ENCODE measurements around the gene FAM222B.
"Not testable (repeated sequence)": the region's sequence is repeated elsewhere in the genome, so short reads cannot be mapped to it uniquely, and the experiment has no call there.

FAM222B gene

DNA sequence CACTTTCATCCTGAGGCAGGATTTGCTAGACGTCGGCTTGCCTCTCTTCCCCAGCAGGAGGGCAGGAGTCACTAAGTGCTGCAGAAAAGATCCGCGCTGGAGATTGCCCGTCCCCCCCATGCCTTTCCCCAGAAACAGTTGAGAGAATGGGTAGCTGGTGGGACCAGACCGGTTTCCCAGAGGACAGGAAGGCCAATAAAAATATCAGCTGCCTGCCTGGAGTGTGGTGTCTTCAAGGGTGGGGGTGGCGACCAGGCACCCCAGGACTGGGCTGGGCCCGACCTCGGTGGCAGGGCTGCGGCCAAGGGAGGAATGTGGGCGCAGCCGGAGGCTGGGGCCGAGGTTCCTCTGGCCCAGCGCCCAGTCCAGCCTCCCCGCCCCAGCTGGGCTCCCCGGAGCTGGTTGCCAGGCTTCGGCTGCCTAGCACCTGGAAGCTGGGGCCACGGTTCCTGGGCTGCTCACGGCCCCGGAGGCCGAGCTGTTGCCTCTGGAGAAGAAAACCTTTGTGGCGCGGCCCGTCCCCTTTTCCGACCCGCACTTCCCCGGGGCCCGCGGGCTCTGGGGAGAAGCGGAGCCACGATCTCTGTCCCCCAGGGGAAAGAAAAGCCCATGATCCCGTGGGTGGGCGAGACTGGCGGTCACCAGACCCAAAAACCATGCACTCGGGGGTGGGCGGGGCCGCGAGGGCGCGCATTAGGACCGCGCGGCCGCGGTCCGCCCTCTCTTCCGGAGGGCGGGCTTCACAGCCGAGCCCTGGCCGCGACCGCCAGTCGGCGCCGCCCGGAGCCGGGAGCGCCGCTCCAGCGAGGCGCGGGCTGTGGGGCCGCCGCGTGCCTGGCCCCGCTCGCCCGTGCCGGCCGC is 99.1 kb downstream of the FAM222B start, which contains the start of gene TRAF4:
Gene TRAF4, plus strand, starts transcription at position 769 of the 861 bp plus-strand sequence. CDS start 102 bp downstream, outside the sequence.
- no peak; the same call in 1 of the 2 replicates for TF ChIP-seq JUND (IDR thresholded peaks at IDR 0.05; ENCODE audit: low read depth)
- peak; percentile 88 to 98 for DNase-seq (ENCODE audit: low read depth in 1 of 2, low spot score in 1 of 2)
- in situ Hi-C loops (cut with HindIII; ENCODE audit: low pct_unique_long_range_greater_than_20kb, low sequenced_read_pairs): no loop called here

DNA sequence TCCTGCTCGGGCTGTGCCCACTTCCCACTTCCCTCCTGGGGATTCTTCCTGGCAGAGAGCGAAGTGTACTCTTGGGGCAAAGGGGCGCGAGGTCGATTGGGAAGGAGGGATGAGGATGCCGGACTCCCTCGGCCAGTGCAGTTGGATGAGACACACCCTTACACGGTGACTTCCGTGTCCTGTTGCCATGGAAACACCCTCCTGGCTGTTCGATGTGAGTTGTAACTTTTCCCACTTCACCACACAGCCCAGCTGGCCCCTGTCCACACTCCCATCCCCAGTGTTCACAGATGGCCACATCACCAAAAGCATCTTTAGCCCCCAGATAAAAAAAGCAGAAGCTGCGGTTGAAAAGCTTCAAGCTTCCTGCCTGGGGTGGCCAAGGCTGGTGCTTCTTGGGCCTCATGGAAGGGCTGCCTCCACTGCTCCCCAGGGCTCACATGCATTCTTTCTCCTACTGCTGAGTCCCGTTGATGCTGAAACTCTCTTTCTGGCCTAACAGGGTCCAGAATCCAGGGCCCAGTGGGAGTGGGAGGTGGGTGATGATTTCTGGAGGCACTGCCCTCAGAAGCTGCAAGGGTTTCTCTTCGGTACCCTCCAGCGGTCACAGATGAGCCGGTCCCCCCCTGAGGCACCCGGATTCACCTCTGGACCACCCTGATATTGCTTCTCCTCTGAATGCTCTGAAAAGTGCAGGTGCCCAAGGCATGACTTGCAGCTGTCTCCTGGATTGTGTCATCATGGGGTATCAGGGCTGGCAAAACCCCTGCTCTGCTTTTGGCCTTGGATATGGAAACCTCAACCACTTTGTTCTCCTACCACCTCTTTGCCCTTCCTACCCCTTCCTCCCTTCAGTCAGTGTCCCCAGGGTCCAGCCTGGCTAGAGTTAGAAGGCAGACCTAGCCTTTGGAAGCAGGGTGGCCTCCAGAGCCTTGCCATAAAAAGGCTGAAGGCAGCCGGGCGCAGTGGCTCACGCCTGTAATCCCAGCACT is 100.9 kb downstream of the FAM222B start:
- no peak for TF ChIP-seq JUND (IDR thresholded peaks at IDR 0.05; ENCODE audit: low read depth)
- no peak for DNase-seq (ENCODE audit: low read depth in 1 of 2, low spot score in 1 of 2)
- in situ Hi-C loops (cut with HindIII; ENCODE audit: low pct_unique_long_range_greater_than_20kb, low sequenced_read_pairs): no loop called here

DNA sequence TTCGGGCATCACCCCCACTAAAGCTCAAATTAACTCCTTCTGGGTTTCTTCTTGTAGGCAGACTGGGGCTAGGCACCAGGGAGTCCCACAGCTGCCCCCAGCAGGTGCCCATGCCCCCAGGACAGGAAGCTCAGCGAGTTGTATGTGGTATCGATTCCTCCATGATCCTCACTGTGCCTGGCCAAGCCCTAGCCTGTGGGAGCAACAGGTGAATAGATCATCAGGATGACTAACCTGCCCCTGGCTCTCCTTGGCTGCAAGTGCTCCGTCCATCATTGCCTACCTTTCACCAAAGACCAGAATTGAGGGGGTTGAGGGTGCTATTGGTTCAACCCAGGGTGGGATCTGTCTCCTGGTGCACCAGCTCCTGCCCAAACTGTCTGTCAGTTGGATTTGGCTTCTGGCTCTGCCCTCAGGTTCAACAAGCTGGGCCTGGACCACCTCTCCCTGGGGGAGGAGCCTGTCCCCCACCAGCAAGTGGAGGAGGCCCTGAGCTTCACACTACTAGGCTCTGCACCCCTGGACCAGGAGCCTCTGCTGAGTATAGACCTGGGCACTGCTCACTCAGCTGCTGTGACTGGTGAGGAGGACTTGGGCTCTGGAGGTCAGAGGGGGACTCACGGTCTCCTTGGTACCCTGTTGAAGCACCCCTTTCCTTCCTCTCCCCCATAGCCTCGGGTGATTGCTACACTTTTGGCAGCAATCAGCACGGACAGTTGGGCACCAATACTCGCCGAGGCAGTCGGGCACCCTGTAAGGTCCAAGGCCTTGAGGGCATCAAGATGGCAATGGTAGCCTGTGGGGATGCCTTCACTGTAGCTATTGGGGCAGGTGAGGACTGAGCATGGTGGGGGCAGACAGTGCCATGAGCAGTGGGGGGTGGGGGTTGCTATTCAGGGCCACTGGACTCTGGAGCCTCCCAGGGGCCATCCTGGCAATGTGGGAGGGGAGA is 101.9 kb downstream of the FAM222B start:
- no peak for DNase-seq (ENCODE audit: low read depth in 1 of 2, low spot score in 1 of 2)
- TF ChIP-seq JUND (IDR thresholded peaks at IDR 0.05; ENCODE audit: low read depth): no peak
- in situ Hi-C loops (cut with HindIII; ENCODE audit: low pct_unique_long_range_greater_than_20kb, low sequenced_read_pairs): no loop called here

DNA sequence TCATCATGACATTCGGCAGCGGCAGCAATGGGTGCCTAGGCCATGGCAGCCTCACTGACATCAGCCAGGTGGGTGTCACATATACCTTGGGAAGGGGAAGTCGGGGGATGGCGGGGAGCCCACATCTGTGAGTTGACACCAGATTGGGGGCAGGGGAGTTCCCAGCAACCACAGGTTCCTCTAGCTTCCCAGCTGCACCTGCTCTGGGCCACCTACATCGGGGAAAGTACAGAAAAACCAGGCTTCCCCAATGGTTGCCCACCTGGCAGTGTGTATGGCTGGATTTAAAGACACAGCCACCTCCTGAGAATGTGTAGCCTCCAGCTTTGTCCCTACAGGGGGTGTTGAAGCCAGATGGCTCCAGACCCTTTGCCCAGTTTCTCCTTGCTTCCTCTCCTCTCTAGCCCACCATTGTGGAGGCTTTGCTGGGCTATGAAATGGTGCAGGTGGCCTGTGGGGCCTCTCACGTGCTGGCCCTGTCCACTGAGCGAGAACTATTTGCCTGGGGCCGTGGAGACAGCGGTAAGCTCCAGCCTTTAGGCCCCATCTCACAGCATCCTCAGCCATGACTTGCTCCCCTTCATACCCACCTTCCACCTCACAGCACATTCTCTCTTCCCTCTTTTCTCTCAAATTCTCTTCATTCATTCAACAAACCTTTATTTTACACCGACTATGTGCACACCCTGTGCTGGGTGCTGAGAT is 103.8 kb downstream of the FAM222B start:
- in situ Hi-C loops (cut with HindIII; ENCODE audit: low pct_unique_long_range_greater_than_20kb, low sequenced_read_pairs): no loop called here
- DNase-seq (ENCODE audit: low read depth in 1 of 2, low spot score in 1 of 2): no peak
- no peak for TF ChIP-seq JUND (IDR thresholded peaks at IDR 0.05; ENCODE audit: low read depth)

DNA sequence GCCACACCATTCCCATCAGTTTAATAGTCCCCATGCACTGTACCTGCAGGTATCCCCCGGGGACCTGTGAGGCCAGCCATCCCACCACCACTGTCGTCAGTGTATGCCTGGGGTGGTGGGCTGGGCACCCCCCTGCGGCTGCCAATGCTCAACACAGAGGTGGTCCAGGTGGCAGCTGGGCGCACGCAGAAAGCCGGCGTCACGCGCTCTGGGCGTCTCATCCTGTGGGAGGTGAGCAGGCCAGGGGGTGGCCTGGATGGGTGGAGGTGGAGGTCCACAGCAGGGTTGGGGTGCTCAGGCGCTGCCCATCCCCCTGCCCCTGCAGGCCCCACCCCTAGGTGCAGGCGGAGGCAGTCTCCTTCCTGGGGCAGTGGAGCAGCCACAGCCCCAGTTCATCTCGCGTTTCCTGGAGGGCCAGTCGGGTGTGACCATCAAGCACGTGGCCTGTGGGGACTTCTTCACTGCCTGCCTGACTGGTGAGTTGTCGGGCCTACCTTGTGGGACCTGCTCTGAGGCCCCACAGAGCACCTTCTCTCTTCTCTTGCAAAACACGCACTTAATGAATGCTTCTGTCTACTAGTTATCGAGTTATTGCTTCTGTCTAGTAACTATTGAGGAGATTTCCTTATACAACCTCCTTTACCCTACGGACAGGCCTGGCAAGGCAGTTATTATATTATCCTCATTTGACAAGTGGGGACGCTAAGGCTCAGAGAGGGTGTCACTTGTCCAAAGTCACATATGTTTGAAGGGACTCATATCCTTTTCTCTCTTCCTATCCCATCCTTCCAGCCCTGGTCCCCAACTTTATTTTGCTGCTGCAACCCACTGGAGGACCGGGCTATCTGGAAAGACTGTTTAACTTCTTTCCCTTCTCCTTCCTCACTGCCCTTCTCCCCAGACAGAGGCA is 104.6 kb downstream of the FAM222B start:
- no peak for TF ChIP-seq JUND (IDR thresholded peaks at IDR 0.05; ENCODE audit: low read depth)

DNA sequence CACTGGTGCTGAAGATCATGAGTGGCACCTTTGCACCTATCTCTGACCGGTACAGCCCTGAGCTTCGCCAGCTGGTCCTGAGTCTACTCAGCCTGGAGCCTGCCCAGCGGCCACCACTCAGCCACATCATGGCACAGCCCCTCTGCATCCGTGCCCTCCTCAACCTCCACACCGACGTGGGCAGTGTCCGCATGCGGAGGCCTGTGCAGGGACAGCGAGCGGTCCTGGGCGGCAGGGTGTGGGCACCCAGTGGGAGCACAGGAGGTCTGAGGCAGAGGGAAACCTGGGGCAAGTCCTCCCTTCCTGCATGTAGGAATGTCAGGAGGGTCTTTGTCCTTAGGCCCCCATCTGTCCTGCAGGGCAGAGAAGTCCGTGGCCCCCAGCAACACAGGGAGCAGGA is 105.3 kb downstream of the FAM222B start:
- no peak for DNase-seq (ENCODE audit: low read depth in 1 of 2, low spot score in 1 of 2)
- in situ Hi-C loops (cut with HindIII; ENCODE audit: low pct_unique_long_range_greater_than_20kb, low sequenced_read_pairs): no loop called here
- TF ChIP-seq JUND (IDR thresholded peaks at IDR 0.05; ENCODE audit: low read depth): no peak

More for the DNA sequence above, 104.6 kb downstream of the FAM222B start:
- in situ Hi-C loops (cut with HindIII; ENCODE audit: low pct_unique_long_range_greater_than_20kb, low sequenced_read_pairs): no loop called here
- no peak for DNase-seq (ENCODE audit: low read depth in 1 of 2, low spot score in 1 of 2)

DNA sequence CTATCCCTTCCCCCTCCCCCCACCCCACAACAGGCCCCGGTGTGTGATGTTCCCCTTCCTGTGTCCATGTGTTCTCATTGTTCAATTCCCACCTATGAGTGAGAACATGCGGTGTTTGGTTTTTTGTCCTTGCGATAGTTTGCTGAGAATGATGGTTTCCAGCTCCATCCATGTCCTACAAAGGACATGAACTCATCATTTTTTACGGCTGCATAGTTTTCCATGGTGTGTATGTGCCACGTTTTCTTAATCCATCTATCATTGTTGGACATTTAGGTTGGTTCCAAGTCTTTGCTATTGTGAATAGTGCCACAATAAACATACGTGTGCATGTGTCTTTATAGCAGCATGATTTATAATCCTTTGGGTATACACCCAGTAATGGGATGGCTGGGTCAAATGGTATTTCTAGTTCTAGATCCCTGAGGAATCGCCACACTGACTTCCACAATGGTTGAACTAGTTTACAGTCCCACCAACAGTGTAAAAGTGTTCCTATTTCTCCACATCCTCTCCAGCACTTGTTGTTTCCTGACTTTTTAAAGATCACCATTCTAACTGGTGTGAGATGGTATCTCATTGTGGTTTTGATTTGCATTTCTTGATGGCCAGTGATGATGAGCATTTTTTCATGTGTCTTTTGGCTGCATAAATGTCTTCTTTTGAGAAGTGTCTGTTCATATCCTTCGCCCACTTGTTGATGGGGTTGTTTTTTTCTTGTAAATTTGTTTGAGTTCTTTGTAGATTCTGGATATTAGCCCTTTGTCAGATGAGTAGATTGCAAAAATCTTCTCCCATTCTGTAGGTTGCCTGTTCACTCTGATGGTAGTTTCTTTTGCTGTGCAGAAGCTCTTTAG is 106.4 kb downstream of the FAM222B start:
- DNase-seq (ENCODE audit: low read depth in 1 of 2, low spot score in 1 of 2); in situ Hi-C loops (cut with HindIII; ENCODE audit: low pct_unique_long_range_greater_than_20kb, low sequenced_read_pairs): not testable (repeated sequence)

DNA sequence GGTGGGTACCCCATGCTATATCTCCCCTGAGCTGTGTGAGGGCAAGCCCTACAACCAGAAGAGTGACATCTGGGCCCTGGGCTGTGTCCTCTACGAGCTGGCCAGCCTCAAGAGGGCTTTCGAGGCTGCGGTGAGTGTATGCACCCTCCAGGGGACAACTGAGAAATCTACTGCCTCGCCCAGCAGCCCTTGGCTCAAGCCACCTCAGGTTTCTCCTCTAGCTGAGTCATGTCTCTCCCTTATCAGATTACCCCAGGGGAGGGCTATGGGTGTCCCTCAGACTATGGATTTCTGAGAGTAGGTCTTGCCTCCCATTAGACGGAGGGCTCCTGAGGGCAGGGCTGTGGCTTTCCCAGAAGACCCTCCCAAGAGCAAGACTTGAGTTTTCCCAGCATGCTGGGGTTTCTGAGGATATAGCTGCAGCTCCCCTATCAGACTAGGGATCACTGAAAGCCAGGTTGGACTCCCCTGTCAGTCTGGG is 107.3 kb downstream of the FAM222B start:
- no peak for DNase-seq (ENCODE audit: low read depth in 1 of 2, low spot score in 1 of 2)
- in situ Hi-C loops (cut with HindIII; ENCODE audit: low pct_unique_long_range_greater_than_20kb, low sequenced_read_pairs): no loop called here
- TF ChIP-seq JUND (IDR thresholded peaks at IDR 0.05; ENCODE audit: low read depth): no peak

DNA sequence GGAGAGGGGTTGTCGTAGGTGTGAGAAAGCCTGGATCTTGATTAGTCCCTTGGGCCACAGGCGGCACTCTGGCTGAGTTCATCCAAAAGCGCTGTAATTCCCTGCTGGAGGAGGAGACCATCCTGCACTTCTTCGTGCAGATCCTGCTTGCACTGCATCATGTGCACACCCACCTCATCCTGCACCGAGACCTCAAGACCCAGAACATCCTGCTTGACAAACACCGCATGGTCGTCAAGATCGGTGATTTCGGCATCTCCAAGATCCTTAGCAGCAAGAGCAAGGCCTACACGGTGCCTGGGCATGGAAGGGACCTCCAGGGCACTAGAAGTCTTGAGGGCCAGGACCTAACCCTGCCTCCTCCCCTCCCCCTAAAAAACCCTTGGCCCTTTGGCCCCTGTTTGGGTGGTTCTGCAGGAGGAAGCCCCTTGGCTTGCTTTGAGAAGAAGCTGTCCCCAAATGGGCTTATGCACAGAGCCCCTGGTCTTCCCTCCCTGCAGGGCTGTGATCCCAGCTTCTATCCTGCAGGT is 107.8 kb downstream of the FAM222B start:
- TF ChIP-seq JUND (IDR thresholded peaks at IDR 0.05; ENCODE audit: low read depth): no peak
- in situ Hi-C loops (cut with HindIII; ENCODE audit: low pct_unique_long_range_greater_than_20kb, low sequenced_read_pairs): no loop called here
- no peak for DNase-seq (ENCODE audit: low read depth in 1 of 2, low spot score in 1 of 2)

Data from T47D (cell line).